GM18508 (cell line): ENCODE results near the gene EPHA3.
"Not testable (repeated sequence)": the region's sequence is repeated elsewhere in the genome, so short reads cannot be mapped to it uniquely, and the experiment has no call there.

Experiments
- ATAC-seq: cut with Tn5 transposase; IDR thresholded peaks from one replicate; pipeline ENCODE4 v1.9.1; 2021; ENCODE audit warnings: moderate number of reproducible peaks; ENCODE audit not compliant: insufficient read depth, unreplicated experiment

The EPHA3 gene

GRCh38 chr3:89350935-89351334, 243.5 kb downstream of the EPHA3 start:
- not testable (repeated sequence) for ATAC-seq

GRCh38 chr3:89353465-89353864, 246.0 kb downstream of the EPHA3 start:
- no peak for ATAC-seq

GRCh38 chr3:89358281-89358680, 250.9 kb downstream of the EPHA3 start:
- no peak for ATAC-seq

- ATAC-seq = no peak
Observed at GRCh38 chr3:89360156-89360555, 252.7 kb downstream of the EPHA3 start.

- no peak for ATAC-seq
Observed at GRCh38 chr3:89362496-89362895, 255.1 kb downstream of the EPHA3 start.

- ATAC-seq = no peak
Observed at GRCh38 chr3:89363171-89363570, 255.8 kb downstream of the EPHA3 start.

GRCh38 chr3:89364314-89364713, 256.9 kb downstream of the EPHA3 start:
- ATAC-seq = no peak

- no peak for ATAC-seq
Observed at GRCh38 chr3:89367166-89367565, 259.7 kb downstream of the EPHA3 start.

- ATAC-seq = no peak
Observed at GRCh38 chr3:89368846-89369245, 261.4 kb downstream of the EPHA3 start.

GRCh38 chr3:89372456-89372855, 265.0 kb downstream of the EPHA3 start:
- ATAC-seq = no peak

GRCh38 chr3:89373434-89373833, 266.0 kb downstream of the EPHA3 start:
- no peak for ATAC-seq

GRCh38 chr3:89375451-89375850, 268.0 kb downstream of the EPHA3 start:
- ATAC-seq = no peak

- no peak for ATAC-seq
Observed at GRCh38 chr3:89380016-89380415, 272.6 kb downstream of the EPHA3 start.

GRCh38 chr3:89392991-89393390, 285.6 kb downstream of the EPHA3 start:
- no peak for ATAC-seq

GRCh38 chr3:89395456-89395855, 288.0 kb downstream of the EPHA3 start:
- ATAC-seq = no peak

- no peak for ATAC-seq
Observed at GRCh38 chr3:89395996-89396395, 288.6 kb downstream of the EPHA3 start.

- no peak for ATAC-seq
Observed at GRCh38 chr3:89402051-89402450, 294.6 kb downstream of the EPHA3 start.

- ATAC-seq = no peak
Observed at GRCh38 chr3:89405176-89405575, 297.8 kb downstream of the EPHA3 start.

- ATAC-seq = no peak
Observed at GRCh38 chr3:89405593-89405992, 298.2 kb downstream of the EPHA3 start.

GRCh38 chr3:89411201-89411600, 303.8 kb downstream of the EPHA3 start:
- no peak for ATAC-seq

- no peak for ATAC-seq
Observed at GRCh38 chr3:89414270-89414669, 306.8 kb downstream of the EPHA3 start.

- no peak for ATAC-seq
Observed at GRCh38 chr3:89419647-89420241, 312.3 kb downstream of the EPHA3 start.

- no peak for ATAC-seq
Observed at GRCh38 chr3:89426060-89426459, 318.6 kb downstream of the EPHA3 start.
